Endothelial cell of umbilical vein (primary cell): ENCODE results near the gene NEK6.

Experiments used
- CTCF ChIP-seq, 2 donors: IDR thresholded peaks; 1 replicate in 1 of 2; 2 replicates in 1 of 2; pipeline ENCODE4 v1.5.1; 2011; ENCODE audit warnings: low read length in 2 of 2, mild to moderate bottlenecking in 2 of 2, moderate library complexity in 2 of 2, control low read depth in 1 of 2, inconsistent platforms in 1 of 2, low read depth in 1 of 2; ENCODE audit not compliant: insufficient read depth in 1 of 2; ENCODE audit errors: extremely low read depth in 1 of 2
- EZH2 ChIP-seq: IDR thresholded peaks from 2 replicates; pipeline ENCODE4 v1.6.1; 2012; ENCODE audit warnings: borderline replicate concordance, low read depth, mild to moderate bottlenecking, moderate library complexity, low read length, inconsistent platforms; ENCODE audit not compliant: severe bottlenecking
- FOS ChIP-seq: IDR thresholded peaks from 2 replicates; pipeline ENCODE4 v1.6.1; 2011; ENCODE audit warnings: mild to moderate bottlenecking, low read length, moderate library complexity, borderline replicate concordance; ENCODE audit not compliant: insufficient read depth
- GATA2 ChIP-seq: IDR thresholded peaks from 2 replicates; pipeline ENCODE4 v1.7.0; 2011; ENCODE audit warnings: low read depth, mild to moderate bottlenecking, moderate library complexity, mixed read lengths, low read length; ENCODE audit not compliant: insufficient read length, insufficient read depth
- JUN ChIP-seq: IDR thresholded peaks from 2 replicates; pipeline ENCODE4 v1.6.1; 2011; ENCODE audit warnings: borderline replicate concordance, low read depth; ENCODE audit not compliant: insufficient read length, insufficient read depth
- MAX ChIP-seq: IDR thresholded peaks from 2 replicates; pipeline ENCODE4 v1.6.1; 2011; ENCODE audit not compliant: insufficient read depth, insufficient read length
- MYC ChIP-seq: IDR thresholded peaks from one replicate; pipeline ENCODE4 v1.6.1; 2011; ENCODE audit warnings: mild to moderate bottlenecking, low read depth, low read length
- POLR2A ChIP-seq: IDR thresholded peaks from 2 replicates; pipeline ENCODE4 v1.6.1; 2012; ENCODE audit warnings: low read depth, mild to moderate bottlenecking, control low read depth, low read length
- POLR2AphosphoS5 ChIP-seq: IDR thresholded peaks from 2 replicates; pipeline ENCODE4 v1.6.1; 2012; ENCODE audit warnings: low read depth, mild to moderate bottlenecking, control low read depth, low read length, moderate library complexity; ENCODE audit not compliant: insufficient read depth

GRCh38 chr9:124286292-124286931 lies 28.7 kb downstream of the NEK6 start:
- TF ChIP-seq FOS (peak; percentile 75), CTCF (IDR thresholded peaks at IDR 0.05; ENCODE audit: extremely low read depth in 1 of 2, insufficient read depth in 1 of 2, low read depth in 1 of 2, low read length in 2 of 2) (no peak), POLR2A (no peak), EZH2 (no peak), POLR2AphosphoS5 (no peak), MYC (no peak), JUN (peak; percentile 74), MAX (no peak), GATA2 (no peak)
